ENCODE measurements around the gene DRC7. TPM values are rescaled to one million over a fixed set of nuclear protein-coding genes. Genes with fewer than 3 reads are reported as not detected.

The DRC7 gene
- total RNA-seq, 1 donor from 2014 or later = not detected

DNA sequence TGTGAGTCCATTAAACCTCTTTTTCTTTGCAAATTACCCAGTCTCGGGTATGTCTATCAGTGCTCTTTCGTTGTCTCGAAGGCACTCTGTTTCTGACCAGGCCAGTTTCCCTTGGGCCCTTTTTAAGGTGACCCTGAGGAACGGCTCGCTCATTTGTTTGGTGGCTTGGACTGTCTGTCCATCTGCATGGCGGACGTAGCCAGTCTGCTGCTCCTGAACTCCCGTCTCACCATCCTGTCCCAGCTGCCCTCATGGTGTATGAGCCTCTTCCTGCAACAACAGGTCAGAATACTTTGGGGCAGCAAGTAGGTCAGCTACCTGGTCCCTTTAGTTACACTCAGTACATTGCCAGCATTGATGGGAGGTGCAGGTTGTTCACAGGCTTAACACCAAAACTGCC, 19.0 kb downstream of the DRC7 start:
- Histone ChIP-seq H3K27me3 (no peaks in the 10 kb centered on the region), H3K36me3 (no peaks in the 10 kb centered on the region), H3K9me3 (no peaks in the 10 kb centered on the region), H3K4me1 (no peaks in the 10 kb centered on the region), H3K27ac (no peak overlapping the region), H3K4me3 (no peak overlapping the region)
- TF ChIP-seq, protein P1, sequence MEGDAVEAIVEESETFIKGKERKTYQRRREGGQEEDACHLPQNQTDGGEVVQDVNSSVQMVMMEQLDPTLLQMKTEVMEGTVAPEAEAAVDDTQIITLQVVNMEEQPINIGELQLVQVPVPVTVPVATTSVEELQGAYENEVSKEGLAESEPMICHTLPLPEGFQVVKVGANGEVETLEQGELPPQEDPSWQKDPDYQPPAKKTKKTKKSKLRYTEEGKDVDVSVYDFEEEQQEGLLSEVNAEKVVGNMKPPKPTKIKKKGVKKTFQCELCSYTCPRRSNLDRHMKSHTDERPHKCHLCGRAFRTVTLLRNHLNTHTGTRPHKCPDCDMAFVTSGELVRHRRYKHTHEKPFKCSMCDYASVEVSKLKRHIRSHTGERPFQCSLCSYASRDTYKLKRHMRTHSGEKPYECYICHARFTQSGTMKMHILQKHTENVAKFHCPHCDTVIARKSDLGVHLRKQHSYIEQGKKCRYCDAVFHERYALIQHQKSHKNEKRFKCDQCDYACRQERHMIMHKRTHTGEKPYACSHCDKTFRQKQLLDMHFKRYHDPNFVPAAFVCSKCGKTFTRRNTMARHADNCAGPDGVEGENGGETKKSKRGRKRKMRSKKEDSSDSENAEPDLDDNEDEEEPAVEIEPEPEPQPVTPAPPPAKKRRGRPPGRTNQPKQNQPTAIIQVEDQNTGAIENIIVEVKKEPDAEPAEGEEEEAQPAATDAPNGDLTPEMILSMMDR (IDR thresholded peaks at IDR 0.05) = no peak
- intact Hi-C loops (cut with DNase I) = no loop called here
- peak in 1 of 2 donors; percentile 49 for DNase-seq (ENCODE audit: low spot score in 2 of 2)

DNA sequence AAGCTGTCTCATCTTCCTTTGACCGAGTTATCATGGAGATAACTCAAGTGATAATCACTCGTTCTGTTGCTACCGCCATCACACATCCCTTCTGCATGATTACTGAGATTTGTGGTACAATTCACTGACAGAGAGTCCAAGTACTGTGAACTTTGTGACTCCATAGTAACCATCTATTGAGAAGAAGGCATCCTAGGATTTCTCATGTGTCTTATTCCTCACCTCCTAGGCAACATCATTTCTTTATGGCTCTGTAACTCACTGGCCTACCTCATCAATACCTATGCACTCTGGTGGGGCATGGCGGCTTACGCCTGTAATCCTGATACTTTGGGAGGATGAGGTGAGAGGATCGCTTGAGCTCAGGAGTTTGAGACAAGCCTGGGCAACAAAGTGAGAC, 19.4 kb downstream of the DRC7 start:
- TF ChIP-seq, protein P1 (IDR thresholded peaks at IDR 0.05) = no peak
- H3K36me3 ChIP-seq = no peaks in the 10 kb centered on the region
- H3K4me3 ChIP-seq = no peak overlapping the region
- H3K4me1 ChIP-seq = no peaks in the 10 kb centered on the region
- H3K27ac ChIP-seq = no peak overlapping the region
- intact Hi-C loops (cut with DNase I) = no loop called here
- H3K9me3 ChIP-seq = no peaks in the 10 kb centered on the region
- no peaks in the 10 kb centered on the region for H3K27me3 ChIP-seq
- DNase-seq (ENCODE audit: low spot score in 2 of 2) = peak in 1 of 2 donors; percentile 15

DNA sequence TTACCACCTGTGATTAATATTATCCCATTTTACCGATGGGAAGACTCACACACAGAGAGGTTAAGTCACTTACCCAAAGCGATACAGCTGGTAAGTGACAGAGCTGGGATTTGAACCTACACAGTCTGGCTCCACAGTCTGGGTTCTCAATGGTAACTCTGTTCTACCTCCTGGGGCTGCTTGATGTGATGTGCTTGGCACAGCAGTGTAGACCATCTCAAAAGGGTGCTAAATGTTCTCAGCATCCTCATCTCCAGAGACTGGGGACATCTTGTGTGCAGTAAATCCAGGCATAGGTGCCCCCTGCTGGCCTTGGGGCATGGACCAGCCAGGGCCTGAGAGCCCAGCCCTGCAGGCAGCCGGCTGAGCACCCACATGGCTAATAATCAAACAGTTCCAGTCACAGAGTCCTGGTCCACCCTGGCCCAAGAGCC, 25.6 kb downstream of the DRC7 start:
- TF ChIP-seq, protein P1 (IDR thresholded peaks at IDR 0.05) = peak in 1 of 3 experiments; percentile 9
- DNase-seq (ENCODE audit: low spot score in 2 of 2) = no peak
- Histone ChIP-seq H3K36me3 (no peaks in the 10 kb centered on the region), H3K27ac (no peak overlapping the region), H3K27me3 (no peaks in the 10 kb centered on the region), H3K4me3 (no peak overlapping the region), H3K4me1 (no peaks in the 10 kb centered on the region), H3K9me3 (no peaks in the 10 kb centered on the region)
- intact Hi-C loops (cut with DNase I) = no loop called here

DNA sequence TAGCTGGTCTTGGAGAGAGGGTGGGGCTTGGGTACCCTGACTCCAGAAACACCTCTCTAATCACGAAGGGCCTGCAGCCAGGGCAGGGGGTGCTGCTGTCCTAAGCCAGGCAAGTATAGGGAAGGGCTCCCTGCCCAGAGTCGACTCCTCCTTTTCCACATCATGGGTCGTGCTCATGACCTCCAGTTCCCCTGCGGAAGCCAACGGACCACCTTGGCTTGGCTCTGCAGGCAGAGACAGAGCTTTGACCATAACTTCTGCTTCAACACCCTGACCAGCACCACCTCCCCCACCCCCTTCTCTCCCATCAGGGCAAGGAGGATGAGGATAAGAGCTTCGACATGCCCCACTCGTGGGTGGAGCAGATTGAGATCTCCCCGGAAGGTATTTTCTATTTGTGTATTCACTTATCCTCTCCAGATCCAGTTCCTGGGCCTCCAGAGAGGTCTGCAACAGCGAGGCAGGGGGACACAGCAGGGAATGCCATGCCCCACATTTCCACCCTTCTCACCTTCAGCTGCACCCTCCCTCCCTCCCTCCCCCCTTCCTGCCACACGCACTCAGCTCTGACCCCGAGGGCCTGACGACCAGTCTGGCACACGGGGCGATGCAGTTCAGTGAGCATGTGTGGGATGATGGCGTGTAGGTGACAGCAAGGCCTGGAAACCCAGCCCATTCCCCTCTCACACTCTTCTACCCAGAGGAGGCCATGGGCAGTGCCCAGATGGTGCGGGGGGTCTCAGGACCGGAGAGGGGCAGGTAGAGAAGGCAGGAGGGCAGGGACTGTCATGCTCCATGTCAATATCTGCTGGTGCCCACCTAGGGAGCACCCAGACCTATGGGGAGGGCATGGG, 27.0 kb downstream of the DRC7 start:
- no peaks in the 10 kb centered on the region for H3K4me1 ChIP-seq
- H3K27ac ChIP-seq = no peak overlapping the region
- H3K4me3 ChIP-seq = no peak overlapping the region
- no peak for DNase-seq (ENCODE audit: low spot score in 2 of 2)
- intact Hi-C loops (cut with DNase I) = no loop called here
- no peaks in the 10 kb centered on the region for H3K9me3 ChIP-seq
- no peaks in the 10 kb centered on the region for H3K27me3 ChIP-seq
- TF ChIP-seq, protein P1 (IDR thresholded peaks at IDR 0.05) = no peak
- H3K36me3 ChIP-seq = no peaks in the 10 kb centered on the region

DNA sequence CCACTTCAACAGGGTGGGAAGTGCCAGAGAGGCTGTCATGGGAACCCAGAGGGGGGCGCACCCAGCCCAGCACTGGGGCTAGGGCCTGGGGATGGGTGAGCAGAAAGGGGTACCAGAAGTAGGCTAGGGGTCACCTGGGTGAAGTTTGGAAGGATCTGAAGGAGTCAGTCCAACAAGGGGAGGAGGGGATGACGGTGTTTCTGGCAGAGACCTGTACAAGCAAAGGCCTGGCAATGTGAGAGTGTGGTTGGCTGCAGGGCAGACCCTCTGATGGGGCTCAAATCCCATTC, 27.5 kb downstream of the DRC7 start:
- Histone ChIP-seq H3K9me3 (no peaks in the 10 kb centered on the region), H3K4me3 (no peak overlapping the region), H3K27me3 (no peaks in the 10 kb centered on the region), H3K27ac (no peak overlapping the region), H3K36me3 (no peaks in the 10 kb centered on the region), H3K4me1 (no peaks in the 10 kb centered on the region)
- intact Hi-C loops (cut with DNase I) = no loop called here
- DNase-seq (ENCODE audit: low spot score in 2 of 2) = no peak
- TF ChIP-seq, protein P1 (IDR thresholded peaks at IDR 0.05) = no peak
